ENCODE data around the gene OCA2. TPM values are rescaled to one million over a fixed set of nuclear protein-coding genes. Genes with fewer than 3 reads are reported as not detected.

The OCA2 gene
- total RNA-seq, 2 donors from 2014 or later: not detected

- DNase-seq (ENCODE audit: low spot score) (no peak), ATAC-seq (no peak)
- Mint-ChIP-seq H3K36me3 (peaks cover 14% of the 10 kb centered on the region), H3K9me3 (no peaks in the 10 kb centered on the region), H3K27ac (no peak overlapping the region), H3K4me3 (no peak overlapping the region), H3K27me3 (no peaks in the 10 kb centered on the region), H3K4me1 (ENCODE audit: low read depth in 2 of 2) (peaks cover 0 to 7% of the 10 kb centered on the region in 2 donors)
Observed at GRCh38 chr15:28114721-28115622, 15.9 kb upstream of the OCA2 start.

- H3K4me1 Mint-ChIP-seq (ENCODE audit: low read depth in 2 of 2): peaks cover 6 to 14% of the 10 kb centered on the region in 2 donors
- ATAC-seq (no peak), DNase-seq (ENCODE audit: low spot score) (no peak)
- H3K27ac Mint-ChIP-seq: no peak overlapping the region
- H3K36me3 Mint-ChIP-seq: peaks cover 14% of the 10 kb centered on the region
- no peaks in the 10 kb centered on the region for H3K27me3 Mint-ChIP-seq
- no peaks in the 10 kb centered on the region for H3K9me3 Mint-ChIP-seq
- H3K4me3 Mint-ChIP-seq: no peak overlapping the region
Observed at GRCh38 chr15:28114114-28114455, 15.0 kb upstream of the OCA2 start.

GRCh38 chr15:28113394-28114113 is 14.4 kb upstream of the OCA2 start:
- no peak for ATAC-seq
- Mint-ChIP-seq H3K36me3 (peaks cover 14% of the 10 kb centered on the region), H3K9me3 (no peaks in the 10 kb centered on the region), H3K4me1 (ENCODE audit: low read depth in 2 of 2) (peaks cover 6 to 16% of the 10 kb centered on the region in 2 donors), H3K27ac (no peak overlapping the region), H3K4me3 (no peak overlapping the region), H3K27me3 (no peaks in the 10 kb centered on the region)
- DNase-seq (ENCODE audit: low spot score): no peak

- ATAC-seq (no peak), DNase-seq (ENCODE audit: low spot score) (no peak)
- H3K9me3 Mint-ChIP-seq: no peaks in the 10 kb centered on the region
- H3K27me3 Mint-ChIP-seq: no peaks in the 10 kb centered on the region
- H3K27ac Mint-ChIP-seq: no peak overlapping the region
- no peak overlapping the region for H3K4me3 Mint-ChIP-seq
- H3K4me1 Mint-ChIP-seq (ENCODE audit: low read depth in 2 of 2): peaks cover 6 to 17% of the 10 kb centered on the region in 2 donors
- peaks cover 14% of the 10 kb centered on the region for H3K36me3 Mint-ChIP-seq
Observed at GRCh38 chr15:28112962-28113361, 13.8 kb upstream of the OCA2 start.

GRCh38 chr15:28112101-28112760 is 13.1 kb upstream of the OCA2 start:
- H3K36me3 Mint-ChIP-seq: peaks cover 14% of the 10 kb centered on the region
- no peaks in the 10 kb centered on the region for H3K9me3 Mint-ChIP-seq
- H3K4me3 Mint-ChIP-seq: no peak overlapping the region
- H3K27ac Mint-ChIP-seq: no peak overlapping the region
- ATAC-seq (no peak), DNase-seq (ENCODE audit: low spot score) (no peak)
- no peaks in the 10 kb centered on the region for H3K27me3 Mint-ChIP-seq
- H3K4me1 Mint-ChIP-seq (ENCODE audit: low read depth in 2 of 2): peaks cover 6 to 19% of the 10 kb centered on the region in 2 donors

GRCh38 chr15:28111543-28111942 is 12.4 kb upstream of the OCA2 start:
- ATAC-seq: no peak
- Mint-ChIP-seq H3K4me3 (no peak overlapping the region), H3K9me3 (no peaks in the 10 kb centered on the region), H3K4me1 (ENCODE audit: low read depth in 2 of 2) (peaks cover 6 to 21% of the 10 kb centered on the region in 2 donors), H3K27ac (no peak overlapping the region), H3K36me3 (peaks cover 14% of the 10 kb centered on the region), H3K27me3 (no peaks in the 10 kb centered on the region)
- no peak for DNase-seq (ENCODE audit: low spot score)

GRCh38 chr15:28110481-28110881 is 11.4 kb upstream of the OCA2 start:
- peaks cover 14% of the 10 kb centered on the region for H3K36me3 Mint-ChIP-seq
- no peak overlapping the region for H3K27ac Mint-ChIP-seq
- peaks cover 14 to 28% of the 10 kb centered on the region in 2 donors for H3K4me1 Mint-ChIP-seq (ENCODE audit: low read depth in 2 of 2)
- H3K4me3 Mint-ChIP-seq: no peak overlapping the region
- DNase-seq (ENCODE audit: low spot score) (no peak), ATAC-seq (no peak)
- no peaks in the 10 kb centered on the region for H3K9me3 Mint-ChIP-seq
- peaks cover 5 to 8% of the 10 kb centered on the region in 2 donors for H3K27me3 Mint-ChIP-seq

- H3K27ac Mint-ChIP-seq: no peak overlapping the region
Observed at GRCh38 chr15:28109626-28110455, 10.7 kb upstream of the OCA2 start.

GRCh38 chr15:28107904-28108275 is 8.8 kb upstream of the OCA2 start:
- Mint-ChIP-seq H3K36me3 (peaks cover 10% of the 10 kb centered on the region), H3K4me3 (peak overlapping the region; percentile 20), H3K27ac (no peak overlapping the region), H3K4me1 (ENCODE audit: low read depth in 2 of 2) (peaks cover 20 to 33% of the 10 kb centered on the region in 2 donors), H3K27me3 (peaks cover 13 to 27% of the 10 kb centered on the region in 2 donors), H3K9me3 (no peaks in the 10 kb centered on the region)
- ATAC-seq: no peak
- DNase-seq (ENCODE audit: low spot score): no peak

More at GRCh38 chr15:28109626-28110455, 10.7 kb upstream of the OCA2 start:
- no peak overlapping the region for H3K4me3 Mint-ChIP-seq
- no peaks in the 10 kb centered on the region for H3K9me3 Mint-ChIP-seq
- ATAC-seq: peak; percentile 54 to 58
- peaks cover 18 to 31% of the 10 kb centered on the region in 2 donors for H3K4me1 Mint-ChIP-seq (ENCODE audit: low read depth in 2 of 2)
- DNase-seq (ENCODE audit: low spot score): no peak
- H3K36me3 Mint-ChIP-seq: peaks cover 14% of the 10 kb centered on the region
- H3K27me3 Mint-ChIP-seq: peaks cover 7 to 13% of the 10 kb centered on the region in 2 donors

- ATAC-seq: peak; percentile 39 to 65
- H3K36me3 Mint-ChIP-seq: peaks cover 10% of the 10 kb centered on the region
- H3K27ac Mint-ChIP-seq: no peak overlapping the region
- H3K4me3 Mint-ChIP-seq: peak overlapping the region; percentile 80
- H3K9me3 Mint-ChIP-seq: no peaks in the 10 kb centered on the region
- peaks cover 13 to 27% of the 10 kb centered on the region in 2 donors for H3K27me3 Mint-ChIP-seq
- DNase-seq (ENCODE audit: low spot score): no peak
- peaks cover 20 to 33% of the 10 kb centered on the region in 2 donors for H3K4me1 Mint-ChIP-seq (ENCODE audit: low read depth in 2 of 2)
Observed at GRCh38 chr15:28107111-28107903, 8.2 kb upstream of the OCA2 start.

GRCh38 chr15:28106294-28107110 is 7.4 kb upstream of the OCA2 start:
- peaks cover 20 to 30% of the 10 kb centered on the region in 2 donors for H3K4me1 Mint-ChIP-seq (ENCODE audit: low read depth in 2 of 2)
- no peak overlapping the region for H3K27ac Mint-ChIP-seq
- DNase-seq (ENCODE audit: low spot score) (no peak), ATAC-seq (peak; percentile 39 to 51)
- H3K4me3 Mint-ChIP-seq: peak overlapping the region; percentile 72
- H3K27me3 Mint-ChIP-seq: peaks cover 13 to 27% of the 10 kb centered on the region in 2 donors
- peaks cover 2% of the 10 kb centered on the region for H3K36me3 Mint-ChIP-seq
- H3K9me3 Mint-ChIP-seq: no peaks in the 10 kb centered on the region

- H3K9me3 Mint-ChIP-seq: no peaks in the 10 kb centered on the region
- DNase-seq (ENCODE audit: low spot score): no peak
- peaks cover 13 to 27% of the 10 kb centered on the region in 2 donors for H3K27me3 Mint-ChIP-seq
- ATAC-seq: no peak
- peaks cover 20 to 30% of the 10 kb centered on the region in 2 donors for H3K4me1 Mint-ChIP-seq (ENCODE audit: low read depth in 2 of 2)
- H3K36me3 Mint-ChIP-seq: no peaks in the 10 kb centered on the region
- peak overlapping the region; percentile 72 for H3K4me3 Mint-ChIP-seq
- H3K27ac Mint-ChIP-seq: no peak overlapping the region
Observed at GRCh38 chr15:28105793-28106192, 6.7 kb upstream of the OCA2 start.

All from natural killer cell treated with Interleukin-12 subunit alpha and Interleukin-12 subunit beta and Interleukin-15 and Interleukin-18, amount 100 ng/mL, for 72 hours (primary cell).